Activated CD4-positive, alpha-beta memory T cell treated with anti-CD3 and anti-CD28 coated beads, Interleukin-2, amount 10 ng/mL, durations not matched to agents 7 days and 5 days (primary cell): ENCODE results near the gene ZNF768. TPM values are rescaled to one million over a fixed set of nuclear protein-coding genes. Genes with fewer than 3 reads are reported as not detected.
A peak's percentile ranks its signal among the peaks of the same experiment; 100 is the strongest.
"Not testable (repeated sequence)": the region's sequence is repeated elsewhere in the genome, so short reads cannot be mapped to it uniquely, and the experiment has no call there.

Experiments used
- CTCF ChIA-PET: fragments of 350-600 bp; sonication (Branson Sonifier 250); formaldehyde crosslinking; loops from one replicate; lab custom pipeline; 2021; ENCODE audit warnings: antibody characterized with exemption, inconsistent platforms; lab: Charles Lee
- POLR2A ChIA-PET: fragments of 350-600 bp; sonication (Branson Sonifier 250); formaldehyde crosslinking; loops from one replicate; lab custom pipeline; 2021; ENCODE audit warnings: antibody characterized with exemption; lab: Charles Lee
- DNase-seq: peaks from one replicate; pipeline ENCODE4 v3.0.0-alpha.2; 2020
- H3K27ac Mint-ChIP-seq: one replicate; pipeline ENCODE4 v1.8.0; 2021; ENCODE audit warnings: mild to moderate bottlenecking, mixed read lengths
- H3K27me3 Mint-ChIP-seq: one replicate; pipeline ENCODE4 v1.8.0; 2021; ENCODE audit warnings: mixed read lengths
- H3K36me3 Mint-ChIP-seq: one replicate; pipeline ENCODE4 v1.8.0; 2021; ENCODE audit warnings: low read depth, mixed read lengths
- H3K4me1 Mint-ChIP-seq: one replicate; pipeline ENCODE4 v1.8.0; 2021; ENCODE audit warnings: mixed read lengths
- H3K4me3 Mint-ChIP-seq: one replicate; pipeline ENCODE4 v1.8.0; 2021; ENCODE audit warnings: mild to moderate bottlenecking, mixed read lengths
- H3K9me3 Mint-ChIP-seq: one replicate; pipeline ENCODE4 v1.8.0; 2021; ENCODE audit warnings: mixed read lengths
- total RNA-seq, 2 experiments: library from RNA; stranded (reverse); gene quantifications; one replicate each; pipeline ENCODE4 v1.2.3, GENCODE V29; 2021

Gene ZNF768
- total RNA-seq, 2 experiments from 2014 or later = 5.9 to 6.0 TPM

DNA sequence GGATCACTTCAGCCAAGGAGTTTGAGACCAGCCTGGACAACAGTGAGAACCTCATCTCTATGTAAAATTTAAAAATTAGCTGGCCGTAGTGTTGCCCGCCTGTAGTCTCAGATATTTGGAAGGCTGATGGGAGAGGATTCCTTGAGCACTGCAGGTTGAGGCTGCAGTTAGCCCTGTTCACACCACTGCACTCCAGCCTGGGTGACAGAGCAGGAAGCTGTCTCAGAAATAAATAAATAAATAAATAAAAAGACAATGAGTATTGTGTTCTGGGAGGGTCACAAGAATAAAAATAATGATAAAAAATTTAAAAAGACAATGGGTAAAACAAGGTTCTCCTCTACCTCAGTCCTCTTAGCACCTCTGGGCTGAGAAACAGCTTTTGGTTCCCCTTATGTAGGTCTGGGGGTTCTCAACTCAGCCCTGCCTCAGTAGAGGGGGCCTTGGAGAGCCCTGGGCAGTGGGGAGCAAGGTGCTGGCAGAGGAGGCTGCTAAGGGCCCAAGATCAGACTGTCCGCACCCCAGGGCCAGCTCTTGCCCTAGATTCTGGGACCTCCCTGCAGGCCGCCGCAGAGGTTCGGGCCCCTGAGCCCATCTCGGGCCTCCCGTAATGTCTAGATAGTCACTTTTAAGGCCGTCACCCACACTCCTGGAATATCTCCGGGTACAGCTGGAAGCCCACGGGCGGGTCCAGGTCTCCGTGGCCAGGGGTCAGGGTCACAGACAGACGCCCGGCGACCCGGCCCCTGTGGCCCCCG is 28.4 kb upstream of the ZNF768 start:
- Mint-ChIP-seq H3K4me1 (peaks cover 65% of the 10 kb centered on the region), H3K36me3 (peaks cover 38% of the 10 kb centered on the region), H3K4me3 (no peak overlapping the region), H3K9me3 (no peaks in the 10 kb centered on the region), H3K27ac (no peak overlapping the region), H3K27me3 (no peaks in the 10 kb centered on the region)
- CTCF ChIA-PET = interaction anchor here (1.2 kb wide), 1 partner anchor 20 kb away, joined by 6 read pairs; the partner anchor contains the start of gene ZNF747
- POLR2A ChIA-PET = interaction anchor here (0.8 to 2.5 kb wide), 5 partner anchors 16 to 30 kb away, joined by 3 to 22 read pairs (median 3); partner anchors contain the start of genes ZNF688 and ZNF747
- no peak for DNase-seq

DNA sequence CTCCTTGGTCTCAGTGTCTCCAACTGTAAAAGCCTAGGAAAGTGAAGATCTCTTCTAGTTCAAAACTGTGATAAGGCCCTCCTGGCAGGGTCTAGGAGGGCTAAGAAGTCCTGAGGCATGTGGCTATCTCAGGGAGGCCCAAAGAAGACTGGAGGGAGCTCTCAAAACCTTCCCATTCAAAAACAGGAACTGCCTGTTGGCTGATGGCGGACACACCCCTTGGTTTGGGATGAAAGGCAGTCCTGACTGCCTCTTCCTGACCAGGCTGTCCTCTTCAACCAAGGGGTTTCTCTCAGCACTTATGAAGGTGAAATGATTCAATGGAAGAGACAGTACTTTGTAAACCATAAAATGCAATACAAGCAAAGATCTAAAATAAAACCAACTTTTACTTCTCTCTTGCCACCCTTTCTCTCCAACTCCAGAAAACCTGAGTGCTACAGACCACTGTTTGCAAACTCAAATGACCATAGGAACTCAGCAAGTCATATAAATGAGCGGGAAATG is 27.1 kb upstream of the ZNF768 start:
- Mint-ChIP-seq H3K9me3 (no peaks in the 10 kb centered on the region), H3K4me3 (no peak overlapping the region), H3K36me3 (peaks cover 38% of the 10 kb centered on the region), H3K4me1 (peaks cover 60% of the 10 kb centered on the region), H3K27ac (peak overlapping the region; percentile 98), H3K27me3 (no peaks in the 10 kb centered on the region)
- no peak for DNase-seq
- ChIA-PET POLR2A (interaction anchor here (1.9 to 4.9 kb wide), 3 partner anchors 8 to 19 kb away, joined by 5 to 96 read pairs (median 22); partner anchors contain the start of gene ZNF747), CTCF (interaction anchor here (3.4 kb wide), 1 partner anchor 18 kb away, joined by 28 read pairs; the partner anchor contains the start of gene ZNF747)

DNA sequence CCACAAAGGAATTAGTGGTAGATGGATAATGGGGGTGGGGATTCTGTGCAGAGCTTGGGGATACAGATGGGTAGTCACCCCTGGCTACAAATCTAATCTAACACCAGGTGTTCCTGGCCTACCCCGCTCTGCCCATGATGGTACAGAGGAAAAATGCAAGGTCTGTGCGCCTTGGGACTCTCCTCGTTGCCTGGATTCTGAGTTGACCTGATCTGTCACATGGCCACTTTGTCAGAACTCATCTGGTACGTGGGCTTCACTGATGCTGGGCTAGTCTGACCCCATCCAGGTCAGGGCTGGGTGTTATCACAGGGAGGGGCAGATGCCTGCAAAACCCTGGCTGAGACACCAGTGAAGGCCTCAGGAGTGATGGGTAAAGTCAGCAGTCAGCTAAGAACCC is 26.6 kb upstream of the ZNF768 start:
- H3K27ac Mint-ChIP-seq = peak overlapping the region; percentile 98
- H3K9me3 Mint-ChIP-seq = no peaks in the 10 kb centered on the region
- no peak overlapping the region for H3K4me3 Mint-ChIP-seq
- H3K4me1 Mint-ChIP-seq = peaks cover 59% of the 10 kb centered on the region
- POLR2A ChIA-PET = interaction anchor here (0.6 to 4.9 kb wide), 4 partner anchors 8 to 1647 kb away, joined by 3 to 96 read pairs (median 4); partner anchors contain the start of gene ZNF747
- peaks cover 38% of the 10 kb centered on the region for H3K36me3 Mint-ChIP-seq
- no peak for DNase-seq
- H3K27me3 Mint-ChIP-seq = no peaks in the 10 kb centered on the region
- CTCF ChIA-PET = interaction anchor here (3.4 kb wide), 1 partner anchor 17 kb away, joined by 28 read pairs; the partner anchor contains the start of gene ZNF747

DNA sequence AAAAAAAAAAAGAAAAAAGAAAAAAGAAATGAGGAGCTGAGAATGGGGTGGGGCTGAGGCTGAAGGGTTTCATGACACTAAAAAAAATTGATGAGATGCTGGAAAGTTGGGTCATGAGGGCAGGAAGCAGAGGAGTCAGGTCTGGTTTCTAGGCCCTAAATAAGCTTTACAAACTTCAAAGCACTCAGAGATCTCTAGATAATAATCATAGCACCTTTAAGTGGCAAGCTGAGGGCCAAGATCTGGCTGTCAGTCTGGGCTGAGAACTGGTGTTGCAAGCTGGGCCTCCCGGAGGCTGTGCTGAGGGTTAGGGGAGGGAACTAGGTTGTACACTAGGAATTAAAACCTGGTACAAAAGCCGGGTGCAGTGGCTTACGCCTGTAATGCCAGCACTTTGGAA is 25.4 kb upstream of the ZNF768 start:
- Mint-ChIP-seq H3K9me3 (no peaks in the 10 kb centered on the region), H3K4me3 (peak overlapping the region; percentile 58), H3K27ac (peak overlapping the region; percentile 98), H3K36me3 (peaks cover 33% of the 10 kb centered on the region), H3K4me1 (peaks cover 57% of the 10 kb centered on the region), H3K27me3 (no peaks in the 10 kb centered on the region)
- POLR2A ChIA-PET = interaction anchor here (0.6 to 4.9 kb wide), 16 partner anchors 9 to 81 kb away, joined by 3 to 96 read pairs (median 4); partner anchors contain the start of genes ZNF688, ZNF747 and ZNF785
- CTCF ChIA-PET = interaction anchor here (0.7 to 3.4 kb wide), 11 partner anchors 16 to 291 kb away, joined by 3 to 28 read pairs (median 3); partner anchors contain the start of genes DCTPP1, ITGAL and ZNF747
- DNase-seq = peak; percentile 78

- peaks cover 12% of the 10 kb centered on the region for H3K36me3 Mint-ChIP-seq
- no peaks in the 10 kb centered on the region for H3K27me3 Mint-ChIP-seq
- ChIA-PET CTCF (interaction anchor here (1.6 to 2.0 kb wide), 2 partner anchors 13 to 89 kb away, joined by 3 to 9 read pairs; no protein-coding TSS in a partner anchor), POLR2A (interaction anchor here (1.1 to 4.9 kb wide), 2 partner anchors 9 to 14 kb away, joined by 3 to 96 read pairs; partner anchors contain the start of gene ZNF747)
- DNase-seq = no peak
- no peak overlapping the region for H3K4me3 Mint-ChIP-seq
- H3K4me1 Mint-ChIP-seq = peaks cover 36% of the 10 kb centered on the region
- no peak overlapping the region for H3K27ac Mint-ChIP-seq
- H3K9me3 Mint-ChIP-seq = no peaks in the 10 kb centered on the region
These were observed 22.3 kb upstream of the ZNF768 start for GRCh38 chr16:30548416-30549253.

- no peak for DNase-seq
- H3K27me3 Mint-ChIP-seq = no peaks in the 10 kb centered on the region
- no peak overlapping the region for H3K4me3 Mint-ChIP-seq
- H3K4me1 Mint-ChIP-seq = peaks cover 11% of the 10 kb centered on the region
- ChIA-PET POLR2A (interaction anchor here (1.4 kb wide), 1 partner anchor 11 kb away, joined by 8 read pairs; no protein-coding TSS in a partner anchor), CTCF (interaction anchor here (0.9 kb wide), 1 partner anchor 11 kb away, joined by 3 read pairs; the partner anchor contains the start of gene ZNF747)
- H3K9me3 Mint-ChIP-seq = no peaks in the 10 kb centered on the region
- no peak overlapping the region for H3K27ac Mint-ChIP-seq
- no peaks in the 10 kb centered on the region for H3K36me3 Mint-ChIP-seq
These were observed 19.7 kb upstream of the ZNF768 start for GRCh38 chr16:30546115-30546514.

- Mint-ChIP-seq H3K4me1 (peaks cover 2% of the 10 kb centered on the region), H3K36me3 (peaks cover under 1% of the 10 kb centered on the region), H3K27ac (no peak overlapping the region), H3K4me3 (no peak overlapping the region), H3K27me3 (no peaks in the 10 kb centered on the region), H3K9me3 (no peaks in the 10 kb centered on the region)
- ChIA-PET POLR2A (interaction anchor here (1.2 to 2.1 kb wide), 3 partner anchors 8 to 15 kb away, joined by 3 to 12 read pairs (median 3); partner anchors contain the start of genes ZNF747 and ZNF764), CTCF (interaction anchor here (1.0 to 1.8 kb wide), 3 partner anchors 8 to 86 kb away, joined by 3 to 6 read pairs (median 3); partner anchors contain the start of gene ZNF747)
- no peak for DNase-seq
These were observed 16.7 kb upstream of the ZNF768 start for GRCh38 chr16:30543067-30543466.

GRCh38 chr16:30541502-30542329 is 15.3 kb upstream of the ZNF768 start:
- DNase-seq = no peak
- peaks cover 8% of the 10 kb centered on the region for H3K36me3 Mint-ChIP-seq
- peaks cover 12% of the 10 kb centered on the region for H3K4me1 Mint-ChIP-seq
- H3K4me3 Mint-ChIP-seq = no peak overlapping the region
- H3K27me3 Mint-ChIP-seq = no peaks in the 10 kb centered on the region
- ChIA-PET POLR2A (interaction anchor here (1.0 kb wide), 1 partner anchor 9 kb away, joined by 4 read pairs; no protein-coding TSS in a partner anchor), CTCF (interaction anchor here (1.2 kb wide), 1 partner anchor 44 kb away, joined by 4 read pairs; the partner anchor contains the start of gene ZNF785)
- H3K27ac Mint-ChIP-seq = no peak overlapping the region
- no peaks in the 10 kb centered on the region for H3K9me3 Mint-ChIP-seq

DNA sequence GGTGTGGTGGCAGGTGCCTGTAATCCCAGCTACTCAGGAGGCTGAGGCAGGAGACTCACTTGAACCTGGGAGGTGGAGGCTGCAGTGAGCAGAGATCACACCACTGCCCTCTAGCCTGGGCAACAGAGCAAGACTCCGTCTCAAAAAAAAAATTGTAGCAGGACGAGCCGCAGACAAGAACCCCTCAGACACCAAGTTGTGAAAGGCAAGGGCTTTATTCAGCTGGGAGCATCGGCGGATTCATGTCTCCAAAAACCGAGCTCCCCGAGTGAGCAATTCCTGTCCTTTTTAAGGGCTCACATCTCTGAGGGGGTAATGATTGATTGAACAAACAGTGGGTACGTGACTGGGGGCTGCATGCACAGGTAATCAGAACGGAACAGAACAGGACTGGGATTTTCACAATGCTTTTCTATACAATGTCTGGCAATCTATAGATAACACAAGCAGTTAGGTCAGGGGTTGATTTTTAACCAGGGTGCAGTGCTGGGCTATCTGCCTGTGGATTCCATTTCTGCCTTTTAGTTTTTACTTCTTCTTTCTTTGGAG is 14.6 kb upstream of the ZNF768 start:
- H3K27ac Mint-ChIP-seq, CTCF ChIA-PET, DNase-seq, H3K27me3 Mint-ChIP-seq, H3K4me3 Mint-ChIP-seq, H3K9me3 Mint-ChIP-seq: not testable (repeated sequence)
- Mint-ChIP-seq H3K4me1 (peaks cover 19% of the 10 kb centered on the region), H3K36me3 (peaks cover 11% of the 10 kb centered on the region)
- POLR2A ChIA-PET = interaction anchor here (1.0 kb wide), 1 partner anchor 10 kb away, joined by 4 read pairs; no protein-coding TSS in a partner anchor

- POLR2A ChIA-PET = interaction anchor here (1.3 kb wide), 1 partner anchor 31 kb away, joined by 3 read pairs; the partner anchor contains the start of gene ZNF688
- CTCF ChIA-PET = interaction anchor here (0.6 to 1.2 kb wide), 2 partner anchors 39 to 130 kb away, joined by 3 read pairs; no protein-coding TSS in a partner anchor
These were observed 13.7 kb upstream of the ZNF768 start for GRCh38 chr16:30539986-30540526.

More at GRCh38 chr16:30539986-30540526, 13.7 kb upstream of the ZNF768 start:
- Mint-ChIP-seq H3K36me3 (peaks cover 13% of the 10 kb centered on the region), H3K4me1 (peaks cover 24% of the 10 kb centered on the region)
- H3K27me3 Mint-ChIP-seq, H3K27ac Mint-ChIP-seq, H3K9me3 Mint-ChIP-seq, DNase-seq, H3K4me3 Mint-ChIP-seq: not testable (repeated sequence)
